Uterus (tissue), 4 donors: ENCODE measurements around the gene IFITM1. TPM values are rescaled to one million over a fixed set of nuclear protein-coding genes. Genes with fewer than 3 reads are reported as not detected.
"Not testable (repeated sequence)": the region's sequence is repeated elsewhere in the genome, so short reads cannot be mapped to it uniquely, and the experiment has no call there.

Experiments used
- DNase-seq, 2 donors: peaks; one replicate each; pipeline ENCODE4 v3.0.0-alpha.2; 2019 to 2020
- H3K27ac ChIP-seq, 2 donors: fragments of 200-600 bp; sonication (generic); 1 replicate in 1 of 2; 2 replicates in 1 of 2; pipeline ENCODE4 v1.5.1; 2016 to 2018
- H3K27me3 ChIP-seq, 2 donors: fragments of 200-600 bp; sonication (generic); one replicate each; pipeline ENCODE4 v1.5.1; 2018 to 2019; ENCODE audit warnings: control low read depth in 1 of 2
- H3K36me3 ChIP-seq, 2 donors: fragments of 200-600 bp; sonication (generic); one replicate each; pipeline ENCODE4 v1.5.1; 2019; ENCODE audit warnings: control low read depth in 1 of 2
- H3K4me1 ChIP-seq, 2 donors: fragments of 200-600 bp; sonication (generic); one replicate each; pipeline ENCODE4 v1.5.1; 2018 to 2019; ENCODE audit warnings: control low read depth in 1 of 2
- H3K4me3 ChIP-seq, 2 donors: fragments of 200-600 bp; sonication (generic); 1 replicate in 1 of 2; 2 replicates in 1 of 2; pipeline ENCODE4 v1.5.1; 2018 to 2019; ENCODE audit warnings: mild to moderate bottlenecking in 1 of 2
- H3K9me3 ChIP-seq, 2 donors: fragments of 200-600 bp; sonication (generic); one replicate each; pipeline ENCODE4 v1.5.1; 2019; ENCODE audit warnings: control low read depth in 1 of 2
- CTCF ChIP-seq, 4 experiments: fragments of 200-600 bp in 2 of 4; fragments of 450-650 bp in 2 of 4; sonication (generic) in 2 of 4; IDR thresholded peaks; one replicate each; pipeline ENCODE4 v1.5.1; 2016 to 2019; ENCODE audit warnings: antibody characterized with exemption in 4 of 4, mild to moderate bottlenecking in 2 of 4, moderate library complexity in 1 of 4
- POLR2A ChIP-seq, 2 donors: fragments of 450-650 bp; IDR thresholded peaks; one replicate each; pipeline ENCODE4 v1.6.1; 2016; ENCODE audit warnings: antibody characterized with exemption in 2 of 2, mild to moderate bottlenecking in 1 of 2, moderate library complexity in 1 of 2
- intact Hi-C: fragments of 100-400 bp; cut with DNase I; formaldehyde crosslinking; loops from one replicate; pipeline ENCODE4 v1.15.1; 2023; ENCODE audit warnings: low total_unique reads
- total RNA-seq, 4 donors: library from RNA; depleted of rRNA in 3 of 4; stranded (reverse); fragments of >200 nt in 3 of 4; gene quantifications; one replicate each; pipeline versions ENCODE4 v1.1.0 to v1.2.4, GENCODE V29; 2014 to 2023
- donor health status: DM: yes; HTN: yes; CAD: no.

IFITM1 gene
- total RNA-seq, 4 donors from 2014 or later: 13.4 to 672 (median 239) TPM

GRCh38 chr11:344836-345578, 31.2 kb downstream of the IFITM1 start:
- TF ChIP-seq CTCF (IDR thresholded peaks at IDR 0.05): no peak
- TF ChIP-seq POLR2A (IDR thresholded peaks at IDR 0.05): no peak
- no peaks in the 10 kb centered on the region for H3K27me3 ChIP-seq
- no peaks in the 10 kb centered on the region for H3K9me3 ChIP-seq
- intact Hi-C loops: no loop called here
- no peak overlapping the region for H3K27ac ChIP-seq
- DNase-seq: no peak
- H3K36me3 ChIP-seq: no peaks in the 10 kb centered on the region
- H3K4me1 ChIP-seq: no peaks in the 10 kb centered on the region
- no peak overlapping the region for H3K4me3 ChIP-seq

GRCh38 chr11:346529-346928, 32.7 kb downstream of the IFITM1 start:
- no peak overlapping the region for H3K27ac ChIP-seq
- intact Hi-C loops: no loop called here
- DNase-seq: no peak
- no peak overlapping the region for H3K4me3 ChIP-seq
- H3K36me3 ChIP-seq: no peaks in the 10 kb centered on the region
- no peaks in the 10 kb centered on the region for H3K27me3 ChIP-seq
- H3K9me3 ChIP-seq: no peaks in the 10 kb centered on the region
- no peak for TF ChIP-seq POLR2A (IDR thresholded peaks at IDR 0.05)
- no peak for TF ChIP-seq CTCF (IDR thresholded peaks at IDR 0.05)
- no peaks in the 10 kb centered on the region for H3K4me1 ChIP-seq

GRCh38 chr11:349270-349954, 35.6 kb downstream of the IFITM1 start:
- H3K27ac ChIP-seq, H3K27me3 ChIP-seq, H3K9me3 ChIP-seq, H3K36me3 ChIP-seq, intact Hi-C loops, H3K4me3 ChIP-seq: not testable (repeated sequence)
- DNase-seq: peak in 1 of 2 donors; percentile 11
- peaks cover 5 to 11% of the 10 kb centered on the region in 2 donors for H3K4me1 ChIP-seq

- H3K27me3 ChIP-seq, H3K36me3 ChIP-seq, H3K27ac ChIP-seq, H3K4me3 ChIP-seq, intact Hi-C loops, H3K9me3 ChIP-seq: not testable (repeated sequence)
- DNase-seq: peak in 1 of 2 donors; percentile 8
- peaks cover 5 to 11% of the 10 kb centered on the region in 2 donors for H3K4me1 ChIP-seq
Observed at GRCh38 chr11:350033-350722, 36.3 kb downstream of the IFITM1 start.

GRCh38 chr11:350723-351255, 36.9 kb downstream of the IFITM1 start:
- no peaks in the 10 kb centered on the region for H3K36me3 ChIP-seq
- H3K9me3 ChIP-seq: no peaks in the 10 kb centered on the region
- no peaks in the 10 kb centered on the region for H3K27me3 ChIP-seq
- no peak overlapping the region for H3K4me3 ChIP-seq
- intact Hi-C loops: no loop called here
- no peak overlapping the region for H3K27ac ChIP-seq
- peaks cover 10 to 11% of the 10 kb centered on the region in 2 donors for H3K4me1 ChIP-seq
- no peak for TF ChIP-seq POLR2A (IDR thresholded peaks at IDR 0.05)
- no peak for TF ChIP-seq CTCF (IDR thresholded peaks at IDR 0.05)
- peak; percentile 14 to 18 for DNase-seq

GRCh38 chr11:351411-351810, 37.6 kb downstream of the IFITM1 start:
- TF ChIP-seq CTCF (IDR thresholded peaks at IDR 0.05) (no peak), POLR2A (IDR thresholded peaks at IDR 0.05) (no peak)
- peak; percentile 14 to 25 for DNase-seq
- no peaks in the 10 kb centered on the region for H3K27me3 ChIP-seq
- H3K4me3 ChIP-seq: no peak overlapping the region
- no peaks in the 10 kb centered on the region for H3K9me3 ChIP-seq
- intact Hi-C loops: no loop called here
- peaks cover 10 to 11% of the 10 kb centered on the region in 2 donors for H3K4me1 ChIP-seq
- H3K36me3 ChIP-seq: no peaks in the 10 kb centered on the region
- H3K27ac ChIP-seq: no peak overlapping the region
